Osteoblast (primary cell): ENCODE measurements around the gene SPOCD1. TPM values are rescaled to one million over a fixed set of nuclear protein-coding genes. Genes with fewer than 3 reads are reported as not detected.

Source experiments
- DNase-seq: peaks from one replicate; pipeline ENCODE4 v3.0.0; 2011; ENCODE audit warnings: low spot score, mixed read lengths; ENCODE audit not compliant: insufficient read length; ENCODE audit errors: missing footprints
- H2AFZ ChIP-seq: 2 replicates; pipeline ENCODE4 v1.6.0; 2011; ENCODE audit warnings: mild to moderate bottlenecking, low read length
- H3K27ac ChIP-seq: 2 replicates; pipeline ENCODE4 v1.5.1; 2011; ENCODE audit warnings: mild to moderate bottlenecking, low read depth, low read length, moderate library complexity
- H3K27me3 ChIP-seq: 2 replicates; pipeline ENCODE4 v1.6.0; 2012; ENCODE audit warnings: mild to moderate bottlenecking, control low read depth, inconsistent platforms, low read length, moderate library complexity; ENCODE audit not compliant: insufficient read depth
- H3K36me3 ChIP-seq: 2 replicates; pipeline ENCODE4 v1.5.1; 2011; ENCODE audit warnings: mild to moderate bottlenecking, low read length, control low read depth, moderate library complexity; ENCODE audit not compliant: insufficient read depth
- H3K4me1 ChIP-seq: 2 replicates; pipeline ENCODE4 v1.5.1; 2011; ENCODE audit warnings: mild to moderate bottlenecking, low read length, control low read depth, moderate library complexity; ENCODE audit not compliant: insufficient read depth
- H3K4me2 ChIP-seq: 2 replicates; pipeline ENCODE4 v1.6.0; 2011; ENCODE audit warnings: mild to moderate bottlenecking, low read length; ENCODE audit not compliant: insufficient read depth
- H3K4me3 ChIP-seq: fragments of 200-600 bp; sonication (generic); 3 replicates; pipeline ENCODE4 v1.5.1; 2012; ENCODE audit warnings: mild to moderate bottlenecking, low read length, inconsistent platforms; ENCODE audit not compliant: insufficient read depth
- H3K79me2 ChIP-seq: 2 replicates; pipeline ENCODE4 v1.6.0; 2012; ENCODE audit warnings: mild to moderate bottlenecking, low read length, control low read depth, inconsistent platforms; ENCODE audit not compliant: insufficient read depth
- H3K9me3 ChIP-seq: 2 replicates; pipeline ENCODE4 v1.5.1; 2011; ENCODE audit warnings: low read depth, low read length, control low read depth
- H4K20me1 ChIP-seq: 2 replicates; pipeline ENCODE4 v1.6.0; 2012; ENCODE audit warnings: mild to moderate bottlenecking, low read length, control low read depth; ENCODE audit not compliant: insufficient read depth
- total RNA-seq: library from RNA; depleted of rRNA; stranded (reverse); fragments of >200 nt; gene quantifications from 2 replicates; pipeline ENCODE4 v1.2.3, GENCODE V29; 2012
- TF ChIP-seq, protein P1 (sequence below): IDR thresholded peaks from 2 replicates; pipeline ENCODE4 v1.5.1; 2011; ENCODE audit warnings: mild to moderate bottlenecking, low read depth, low read length, moderate library complexity; ENCODE audit errors: extremely low read depth

SPOCD1 gene
- total RNA-seq, 1 donor: 58.6 TPM

DNA sequence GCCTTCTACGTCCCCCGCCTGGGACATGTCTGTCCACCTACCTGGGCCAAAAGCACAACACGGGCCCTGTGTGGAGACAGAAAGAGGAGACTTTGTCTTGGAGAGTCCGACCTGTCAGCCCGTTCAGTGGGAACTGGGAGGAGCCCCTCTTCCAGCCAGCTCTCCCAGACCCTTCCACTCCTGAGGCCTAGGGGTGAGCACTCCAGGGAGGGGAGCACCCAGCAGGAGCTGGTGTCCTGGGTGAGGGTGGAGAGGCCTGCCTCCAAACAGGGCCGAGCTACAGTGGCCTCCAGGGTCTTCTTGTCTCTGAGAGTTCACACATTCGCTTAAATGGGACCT, 546 bp downstream of the SPOCD1 start:
- Histone ChIP-seq H3K79me2 (no peaks in the 10 kb centered on the region), H3K4me2 (peak overlapping the region; percentile 72), H3K27ac (no peak overlapping the region), H3K36me3 (no peaks in the 10 kb centered on the region), H3K27me3 (no peaks in the 10 kb centered on the region), H4K20me1 (no peaks in the 10 kb centered on the region), H3K4me1 (no peaks in the 10 kb centered on the region), H2AFZ (peak overlapping the region; percentile 97), H3K4me3 (no peak overlapping the region), H3K9me3 (no peaks in the 10 kb centered on the region)
- TF ChIP-seq, protein P1, sequence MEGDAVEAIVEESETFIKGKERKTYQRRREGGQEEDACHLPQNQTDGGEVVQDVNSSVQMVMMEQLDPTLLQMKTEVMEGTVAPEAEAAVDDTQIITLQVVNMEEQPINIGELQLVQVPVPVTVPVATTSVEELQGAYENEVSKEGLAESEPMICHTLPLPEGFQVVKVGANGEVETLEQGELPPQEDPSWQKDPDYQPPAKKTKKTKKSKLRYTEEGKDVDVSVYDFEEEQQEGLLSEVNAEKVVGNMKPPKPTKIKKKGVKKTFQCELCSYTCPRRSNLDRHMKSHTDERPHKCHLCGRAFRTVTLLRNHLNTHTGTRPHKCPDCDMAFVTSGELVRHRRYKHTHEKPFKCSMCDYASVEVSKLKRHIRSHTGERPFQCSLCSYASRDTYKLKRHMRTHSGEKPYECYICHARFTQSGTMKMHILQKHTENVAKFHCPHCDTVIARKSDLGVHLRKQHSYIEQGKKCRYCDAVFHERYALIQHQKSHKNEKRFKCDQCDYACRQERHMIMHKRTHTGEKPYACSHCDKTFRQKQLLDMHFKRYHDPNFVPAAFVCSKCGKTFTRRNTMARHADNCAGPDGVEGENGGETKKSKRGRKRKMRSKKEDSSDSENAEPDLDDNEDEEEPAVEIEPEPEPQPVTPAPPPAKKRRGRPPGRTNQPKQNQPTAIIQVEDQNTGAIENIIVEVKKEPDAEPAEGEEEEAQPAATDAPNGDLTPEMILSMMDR: no peak
- peak; percentile 47 for DNase-seq

DNA sequence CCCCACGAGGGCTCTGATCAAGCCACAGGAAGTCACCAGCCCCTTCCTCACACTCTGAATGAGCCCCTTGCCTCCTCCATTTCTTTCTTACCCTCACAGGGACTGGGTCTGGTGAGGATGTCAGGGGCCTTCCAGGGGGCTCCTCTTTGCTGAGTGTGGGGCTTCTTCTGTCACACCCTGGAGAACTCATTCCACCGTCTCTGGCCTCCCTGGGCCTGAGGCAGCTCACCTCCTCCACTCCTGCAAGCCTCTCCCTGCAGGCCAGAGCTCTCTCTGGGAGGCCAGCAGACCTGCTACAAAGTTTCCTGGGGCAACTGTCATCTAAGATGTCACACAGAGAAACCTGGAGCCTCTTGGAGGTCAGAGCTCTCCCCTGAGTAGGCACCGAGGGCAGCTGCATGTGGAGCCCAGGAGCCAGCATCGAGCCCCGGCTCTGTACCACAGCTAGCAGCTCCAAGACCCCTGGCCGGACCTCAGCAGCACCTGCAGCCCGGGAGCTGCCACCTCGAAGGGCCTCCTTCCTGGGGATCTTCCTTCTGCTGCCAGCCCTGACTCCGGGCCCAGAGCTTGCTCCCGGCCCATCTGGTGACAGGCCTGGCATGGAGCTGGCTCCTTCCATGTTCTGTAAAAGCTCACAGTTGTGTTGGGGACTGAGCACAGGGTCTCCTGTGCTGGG, 1.1 kb downstream of the SPOCD1 start:
- Histone ChIP-seq H2AFZ (no peak overlapping the region), H3K4me2 (no peak overlapping the region), H3K4me1 (no peaks in the 10 kb centered on the region), H3K27ac (no peak overlapping the region), H3K36me3 (no peaks in the 10 kb centered on the region), H3K27me3 (no peaks in the 10 kb centered on the region), H3K79me2 (no peaks in the 10 kb centered on the region), H3K9me3 (no peaks in the 10 kb centered on the region), H4K20me1 (no peaks in the 10 kb centered on the region), H3K4me3 (no peak overlapping the region)
- peak; percentile 3 for DNase-seq
- TF ChIP-seq, protein P1: no peak

DNA sequence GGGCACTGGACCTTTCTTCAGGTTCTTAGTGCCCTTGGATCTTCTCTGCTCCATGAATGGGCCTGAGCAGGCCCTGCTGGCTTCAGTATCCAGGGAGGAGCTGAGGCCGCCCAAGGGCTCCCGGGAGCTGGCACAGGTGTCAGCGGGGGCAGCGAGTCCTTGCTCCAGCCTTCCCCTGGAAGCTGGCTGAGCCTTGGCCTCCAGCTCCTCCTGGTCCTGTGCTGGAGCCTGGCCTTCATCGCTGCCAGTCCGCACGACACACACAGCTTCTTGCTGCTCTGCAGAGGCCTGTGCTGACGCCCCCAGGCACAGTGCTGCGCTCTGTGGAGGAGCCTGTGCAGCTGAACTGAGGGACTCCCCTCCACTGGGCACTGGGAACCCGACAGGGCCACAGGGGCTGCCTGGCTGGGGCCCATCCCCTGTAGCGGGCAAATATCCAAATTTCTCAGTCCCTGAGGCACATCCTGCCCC, 1.7 kb downstream of the SPOCD1 start:
- no peak overlapping the region for H3K4me3 ChIP-seq
- H3K4me1 ChIP-seq: no peaks in the 10 kb centered on the region
- no peaks in the 10 kb centered on the region for H3K79me2 ChIP-seq
- TF ChIP-seq, protein P1: no peak
- no peak overlapping the region for H2AFZ ChIP-seq
- peak; percentile 4 for DNase-seq
- H3K9me3 ChIP-seq: no peaks in the 10 kb centered on the region
- no peaks in the 10 kb centered on the region for H3K27me3 ChIP-seq
- no peaks in the 10 kb centered on the region for H3K36me3 ChIP-seq
- H4K20me1 ChIP-seq: no peaks in the 10 kb centered on the region
- H3K4me2 ChIP-seq: no peak overlapping the region
- H3K27ac ChIP-seq: no peak overlapping the region

DNA sequence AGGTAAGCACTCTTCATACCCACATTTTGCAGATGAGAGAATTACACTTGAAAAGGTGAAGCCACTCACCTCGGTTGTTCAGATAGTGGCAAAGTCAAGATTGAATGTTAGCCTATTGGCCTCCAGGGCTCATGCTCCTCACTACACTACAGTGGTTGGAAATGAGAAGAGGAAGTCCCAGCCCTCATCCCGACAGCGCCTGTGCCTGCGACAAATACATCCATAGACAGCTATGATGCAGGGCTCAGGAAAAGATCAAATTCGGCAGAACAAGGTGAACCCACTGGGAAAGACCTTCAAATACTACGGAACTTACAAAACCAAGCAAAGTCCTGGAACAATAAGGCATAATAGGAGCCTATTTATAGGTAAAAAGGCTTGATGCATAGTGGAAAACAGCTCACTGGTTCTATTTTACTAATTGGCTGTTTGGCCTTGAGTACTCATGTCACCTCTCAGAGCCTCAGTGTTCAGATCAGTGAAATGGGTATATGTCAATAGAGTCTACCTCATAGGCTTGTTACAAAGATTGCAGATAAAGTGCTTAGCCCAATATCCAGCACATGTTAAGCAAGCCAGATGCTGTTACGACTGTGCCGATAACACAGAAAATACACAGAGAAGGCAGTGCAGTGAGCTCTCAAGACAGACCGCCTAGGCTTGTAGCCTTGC, 3.5 kb downstream of the SPOCD1 start:
- Histone ChIP-seq H3K79me2 (no peaks in the 10 kb centered on the region), H2AFZ (no peak overlapping the region), H4K20me1 (no peaks in the 10 kb centered on the region), H3K4me3 (no peak overlapping the region), H3K9me3 (no peaks in the 10 kb centered on the region), H3K4me1 (no peaks in the 10 kb centered on the region), H3K27ac (no peak overlapping the region), H3K36me3 (no peaks in the 10 kb centered on the region), H3K4me2 (no peak overlapping the region), H3K27me3 (no peaks in the 10 kb centered on the region)
- TF ChIP-seq, protein P1: no peak
- DNase-seq: peak; percentile 21
